ENCODE measurements around the gene ARRDC5.
A peak's percentile ranks its signal among the peaks of the same experiment; 100 is the strongest.

Gene ARRDC5

GRCh38 chr19:4867534-4868285 is 35.0 kb downstream of the ARRDC5 start, which contains the start of gene PLIN3 (continued):
- TF ChIP-seq, protein P1, sequence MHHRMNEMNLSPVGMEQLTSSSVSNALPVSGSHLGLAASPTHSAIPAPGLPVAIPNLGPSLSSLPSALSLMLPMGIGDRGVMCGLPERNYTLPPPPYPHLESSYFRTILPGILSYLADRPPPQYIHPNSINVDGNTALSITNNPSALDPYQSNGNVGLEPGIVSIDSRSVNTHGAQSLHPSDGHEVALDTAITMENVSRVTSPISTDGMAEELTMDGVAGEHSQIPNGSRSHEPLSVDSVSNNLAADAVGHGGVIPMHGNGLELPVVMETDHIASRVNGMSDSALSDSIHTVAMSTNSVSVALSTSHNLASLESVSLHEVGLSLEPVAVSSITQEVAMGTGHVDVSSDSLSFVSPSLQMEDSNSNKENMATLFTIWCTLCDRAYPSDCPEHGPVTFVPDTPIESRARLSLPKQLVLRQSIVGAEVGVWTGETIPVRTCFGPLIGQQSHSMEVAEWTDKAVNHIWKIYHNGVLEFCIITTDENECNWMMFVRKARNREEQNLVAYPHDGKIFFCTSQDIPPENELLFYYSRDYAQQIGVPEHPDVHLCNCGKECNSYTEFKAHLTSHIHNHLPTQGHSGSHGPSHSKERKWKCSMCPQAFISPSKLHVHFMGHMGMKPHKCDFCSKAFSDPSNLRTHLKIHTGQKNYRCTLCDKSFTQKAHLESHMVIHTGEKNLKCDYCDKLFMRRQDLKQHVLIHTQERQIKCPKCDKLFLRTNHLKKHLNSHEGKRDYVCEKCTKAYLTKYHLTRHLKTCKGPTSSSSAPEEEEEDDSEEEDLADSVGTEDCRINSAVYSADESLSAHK (tag by site-specific recombination; IDR thresholded peaks at IDR 0.05), result no peak
- TF ChIP-seq ZNF792 (tag by site-specific recombination; IDR thresholded peaks at IDR 0.05), result 0 out of 2 replicates have a peak, but pooled peaks have one; percentile 48
- TF ChIP-seq TRIM28 (IDR thresholded peaks at IDR 0.05; ENCODE audit: borderline replicate concordance, low read length), result no peak
- no peak for TF ChIP-seq ZNF501 (tag by site-specific recombination; IDR thresholded peaks at IDR 0.05)
- no peak for TF ChIP-seq ZNF677 (tag by site-specific recombination; IDR thresholded peaks at IDR 0.05)
- no peak for TF ChIP-seq ZNF16 (tag by site-specific recombination; IDR thresholded peaks at IDR 0.05; ENCODE audit: low read depth)
- peak; percentile 53; the same call in 1 of the 2 replicates for TF ChIP-seq ZXDB (tag by site-specific recombination; IDR thresholded peaks at IDR 0.05)
- no peak for TF ChIP-seq ZNF214 (tag by site-specific recombination; IDR thresholded peaks at IDR 0.05; ENCODE audit: borderline replicate concordance)
- no peak for TF ChIP-seq ZNF776 (tag by site-specific recombination; IDR thresholded peaks at IDR 0.05; ENCODE audit: borderline replicate concordance)
- TF ChIP-seq, protein P2, sequence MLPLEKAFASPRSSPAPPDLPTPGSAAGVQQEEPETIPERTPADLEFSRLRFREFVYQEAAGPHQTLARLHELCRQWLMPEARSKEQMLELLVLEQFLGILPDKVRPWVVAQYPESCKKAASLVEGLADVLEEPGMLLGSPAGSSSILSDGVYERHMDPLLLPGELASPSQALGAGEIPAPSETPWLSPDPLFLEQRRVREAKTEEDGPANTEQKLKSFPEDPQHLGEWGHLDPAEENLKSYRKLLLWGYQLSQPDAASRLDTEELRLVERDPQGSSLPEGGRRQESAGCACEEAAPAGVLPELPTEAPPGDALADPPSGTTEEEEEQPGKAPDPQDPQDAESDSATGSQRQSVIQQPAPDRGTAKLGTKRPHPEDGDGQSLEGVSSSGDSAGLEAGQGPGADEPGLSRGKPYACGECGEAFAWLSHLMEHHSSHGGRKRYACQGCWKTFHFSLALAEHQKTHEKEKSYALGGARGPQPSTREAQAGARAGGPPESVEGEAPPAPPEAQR (tag by site-specific recombination; IDR thresholded peaks at IDR 0.05), result no peak
- no peak for TF ChIP-seq OVOL3 (tag by site-specific recombination; IDR thresholded peaks at IDR 0.05)
- no peak for TF ChIP-seq ZNF274 (IDR thresholded peaks at IDR 0.05; ENCODE audit: low read length)
- no peak for TF ChIP-seq ZNF274 (tag by site-specific recombination; IDR thresholded peaks at IDR 0.05; ENCODE audit: borderline replicate concordance)
- peak; percentile 48 for TF ChIP-seq ZNF623 (tag by site-specific recombination; IDR thresholded peaks at IDR 0.05)
- no peak for TF ChIP-seq ZEB2 (tag by site-specific recombination; IDR thresholded peaks at IDR 0.05)
- TF ChIP-seq ZNF530 (tag by site-specific recombination; IDR thresholded peaks at IDR 0.05; ENCODE audit: low read depth), result no peak
- TF ChIP-seq ZNF366 (tag by site-specific recombination; conservative IDR thresholded peaks at IDR 0.05), result no peak
- TF ChIP-seq, protein P3, sequence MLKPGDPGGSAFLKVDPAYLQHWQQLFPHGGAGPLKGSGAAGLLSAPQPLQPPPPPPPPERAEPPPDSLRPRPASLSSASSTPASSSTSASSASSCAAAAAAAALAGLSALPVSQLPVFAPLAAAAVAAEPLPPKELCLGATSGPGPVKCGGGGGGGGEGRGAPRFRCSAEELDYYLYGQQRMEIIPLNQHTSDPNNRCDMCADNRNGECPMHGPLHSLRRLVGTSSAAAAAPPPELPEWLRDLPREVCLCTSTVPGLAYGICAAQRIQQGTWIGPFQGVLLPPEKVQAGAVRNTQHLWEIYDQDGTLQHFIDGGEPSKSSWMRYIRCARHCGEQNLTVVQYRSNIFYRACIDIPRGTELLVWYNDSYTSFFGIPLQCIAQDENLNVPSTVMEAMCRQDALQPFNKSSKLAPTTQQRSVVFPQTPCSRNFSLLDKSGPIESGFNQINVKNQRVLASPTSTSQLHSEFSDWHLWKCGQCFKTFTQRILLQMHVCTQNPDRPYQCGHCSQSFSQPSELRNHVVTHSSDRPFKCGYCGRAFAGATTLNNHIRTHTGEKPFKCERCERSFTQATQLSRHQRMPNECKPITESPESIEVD (tag by site-specific recombination; IDR thresholded peaks at IDR 0.05), result no peak
- TF ChIP-seq ZNF560 (tag by site-specific recombination; IDR thresholded peaks at IDR 0.05; ENCODE audit: borderline replicate concordance), result no peak
- TF ChIP-seq ZNF391 (tag by site-specific recombination; IDR thresholded peaks at IDR 0.05; ENCODE audit: borderline replicate concordance, low read depth), result 0 out of 2 replicates have a peak, but pooled peaks have one; percentile 45
- TF ChIP-seq ZNF626 (tag by site-specific recombination; IDR thresholded peaks at IDR 0.05), result no peak
- no peak for TF ChIP-seq ZNF221 (tag by site-specific recombination; IDR thresholded peaks at IDR 0.05; ENCODE audit: borderline replicate concordance)
- no peak for TF ChIP-seq ZNF184 (tag by site-specific recombination; IDR thresholded peaks at IDR 0.05)
- no peak for TF ChIP-seq ZNF10 (tag by site-specific recombination; IDR thresholded peaks at IDR 0.05)
- TF ChIP-seq ZNF645 (tag by site-specific recombination; IDR thresholded peaks at IDR 0.05), result 0 out of 2 replicates have a peak, but pooled peaks have one; percentile 65
- no peak for TF ChIP-seq ZNF837 (tag by site-specific recombination; IDR thresholded peaks at IDR 0.05)
- no peak for TF ChIP-seq MEIS1 (CRISPR knock-in tag; IDR thresholded peaks at IDR 0.05; ENCODE audit: borderline replicate concordance)
- no peak for TF ChIP-seq ZNF830 (tag by site-specific recombination; IDR thresholded peaks at IDR 0.05; ENCODE audit: low read depth)
- no peak for TF ChIP-seq ZNF549 (tag by site-specific recombination; IDR thresholded peaks at IDR 0.05)
- TF ChIP-seq, protein P4, sequence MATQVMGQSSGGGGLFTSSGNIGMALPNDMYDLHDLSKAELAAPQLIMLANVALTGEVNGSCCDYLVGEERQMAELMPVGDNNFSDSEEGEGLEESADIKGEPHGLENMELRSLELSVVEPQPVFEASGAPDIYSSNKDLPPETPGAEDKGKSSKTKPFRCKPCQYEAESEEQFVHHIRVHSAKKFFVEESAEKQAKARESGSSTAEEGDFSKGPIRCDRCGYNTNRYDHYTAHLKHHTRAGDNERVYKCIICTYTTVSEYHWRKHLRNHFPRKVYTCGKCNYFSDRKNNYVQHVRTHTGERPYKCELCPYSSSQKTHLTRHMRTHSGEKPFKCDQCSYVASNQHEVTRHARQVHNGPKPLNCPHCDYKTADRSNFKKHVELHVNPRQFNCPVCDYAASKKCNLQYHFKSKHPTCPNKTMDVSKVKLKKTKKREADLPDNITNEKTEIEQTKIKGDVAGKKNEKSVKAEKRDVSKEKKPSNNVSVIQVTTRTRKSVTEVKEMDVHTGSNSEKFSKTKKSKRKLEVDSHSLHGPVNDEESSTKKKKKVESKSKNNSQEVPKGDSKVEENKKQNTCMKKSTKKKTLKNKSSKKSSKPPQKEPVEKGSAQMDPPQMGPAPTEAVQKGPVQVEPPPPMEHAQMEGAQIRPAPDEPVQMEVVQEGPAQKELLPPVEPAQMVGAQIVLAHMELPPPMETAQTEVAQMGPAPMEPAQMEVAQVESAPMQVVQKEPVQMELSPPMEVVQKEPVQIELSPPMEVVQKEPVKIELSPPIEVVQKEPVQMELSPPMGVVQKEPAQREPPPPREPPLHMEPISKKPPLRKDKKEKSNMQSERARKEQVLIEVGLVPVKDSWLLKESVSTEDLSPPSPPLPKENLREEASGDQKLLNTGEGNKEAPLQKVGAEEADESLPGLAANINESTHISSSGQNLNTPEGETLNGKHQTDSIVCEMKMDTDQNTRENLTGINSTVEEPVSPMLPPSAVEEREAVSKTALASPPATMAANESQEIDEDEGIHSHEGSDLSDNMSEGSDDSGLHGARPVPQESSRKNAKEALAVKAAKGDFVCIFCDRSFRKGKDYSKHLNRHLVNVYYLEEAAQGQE (tag by site-specific recombination; IDR thresholded peaks at IDR 0.05), result no peak

Measured in HEK293 (cell line).